HepG2 (cell line): ENCODE data around the gene BST1. TPM values are rescaled to one million over a fixed set of nuclear protein-coding genes. Genes with fewer than 3 reads are reported as not detected.
A peak's percentile ranks its signal among the peaks of the same experiment; 100 is the strongest.

Source experiments
- ATAC-seq: fragments of 200-7000 bp; cut with Tn5 transposase; 3 replicates; pipeline ENCODE4 v1.9.1; 2020; ENCODE audit warnings: mild to moderate bottlenecking, moderate library complexity
- BruUV-seq: library from RNA; stranded (reverse); fragments of 400-500 nt; replicated peaks from 2 replicates; lab custom pipeline; 2021; lab: Mats Ljungman, UMichigan
- CTCF ChIA-PET: fragments of 300-600 bp; formaldehyde crosslinking; extraction: SDS; loops from one replicate; lab custom pipeline; 2021; ENCODE audit warnings: low total read pairs, inconsistent platforms, low intra/inter-chr PET ratio; lab: Yijun Ruan, JAX
- POLR2A ChIA-PET: fragments of 350-600 bp; sonication (Branson Sonifier 250); formaldehyde crosslinking; loops from one replicate; lab custom pipeline; 2020; ENCODE audit warnings: antibody characterized with exemption, inconsistent platforms; lab: Yijun Ruan, JAX
- DNase-seq: peaks from one replicate; pipeline ENCODE4 v3.0.0-alpha.2; 2015; ENCODE audit warnings: low spot score
- FAIRE-seq: peaks from 3 replicates; lab custom pipeline; 2011; peaks lifted over from hg19 to GRCh38; lab: Jason Lieb, UNC
- H2AFZ ChIP-seq: one replicate; pipeline ENCODE4 v1.6.1; 2011; ENCODE audit warnings: low read length, inconsistent platforms
- H3K27ac ChIP-seq: fragments of 300-600 bp; 3 replicates; pipeline ENCODE4 v1.8.0; 2011; ENCODE audit warnings: mixed run types, mild to moderate bottlenecking, mixed read lengths, low read length, inconsistent platforms; ENCODE audit not compliant: insufficient read depth; ENCODE audit errors: extremely low read length
- H3K27me3 ChIP-seq, 2 experiments: fragments of 200-600 bp in 1 of 2; 2 replicates in 1 of 2; 3 replicates in 1 of 2; pipeline versions ENCODE4 v1.6.0 to v1.8.0; 2011; ENCODE audit warnings: low read length in 2 of 2, mild to moderate bottlenecking in 2 of 2, moderate library complexity in 2 of 2, inconsistent platforms in 1 of 2; ENCODE audit not compliant: insufficient read depth in 2 of 2, control insufficient read depth in 1 of 2
- H3K36me3 ChIP-seq, 2 experiments: fragments of 200-600 bp in 1 of 2; replicated peaks in 1 of 2; 2 replicates in 1 of 2; 3 replicates in 1 of 2; pipeline versions ENCODE4 v1.5.1 to v1.8.0; 2011; ENCODE audit warnings: low read length in 2 of 2, inconsistent platforms in 1 of 2; ENCODE audit not compliant: insufficient read depth in 2 of 2, control insufficient read depth in 1 of 2
- H3K4me1 ChIP-seq: 2 replicates; pipeline ENCODE4 v1.5.1; 2012; ENCODE audit warnings: low read length, inconsistent platforms; ENCODE audit not compliant: insufficient read depth
- H3K4me2 ChIP-seq: 2 replicates; pipeline ENCODE4 v1.6.0; 2011; ENCODE audit warnings: low read depth, low read length, inconsistent platforms
- H3K4me3 ChIP-seq, 3 experiments: fragments of 200-600 bp in 1 of 3; sonication (generic), shearing (Covaris generic) in 1 of 3; replicated peaks in 1 of 3; 2 replicates each; pipeline ENCODE4 v1.5.1; 2011 to 2016; ENCODE audit warnings: low read length in 3 of 3, inconsistent platforms in 2 of 3, low read depth in 2 of 3, mild to moderate bottlenecking in 2 of 3, control low read depth in 1 of 3, mixed read lengths in 1 of 3; ENCODE audit not compliant: insufficient read depth in 1 of 3
- H3K79me2 ChIP-seq: one replicate; pipeline ENCODE4 v1.6.1; 2011; ENCODE audit warnings: low read length, inconsistent platforms; ENCODE audit not compliant: insufficient read depth
- H3K9ac ChIP-seq: 2 replicates; pipeline ENCODE4 v1.6.0; 2011; ENCODE audit warnings: mild to moderate bottlenecking, low read depth, low read length, inconsistent platforms; ENCODE audit not compliant: insufficient read depth
- H3K9me3 ChIP-seq: 2 replicates; pipeline ENCODE4 v1.5.1; 2012; ENCODE audit warnings: mild to moderate bottlenecking, low read length
- H4K20me1 ChIP-seq: 2 replicates; pipeline ENCODE4 v1.6.0; 2011; ENCODE audit warnings: inconsistent platforms, mild to moderate bottlenecking, low read length, moderate library complexity; ENCODE audit not compliant: insufficient read depth
- FOSL2 ChIP-seq: sonication (generic); formaldehyde crosslinking; IDR thresholded peaks from 2 replicates; pipeline ENCODE4 v1.4.0; 2020; ENCODE audit warnings: missing genetic modification reagents
- GLMP ChIP-seq: sonication (generic); formaldehyde crosslinking; IDR thresholded peaks from 2 replicates; pipeline ENCODE4 v1.9.0; 2021; ENCODE audit warnings: missing genetic modification reagents, mild to moderate bottlenecking, borderline replicate concordance
- RFX5 ChIP-seq: IDR thresholded peaks from 2 replicates; pipeline ENCODE4 v1.6.1; 2011; ENCODE audit warnings: low read depth, low read length, improper control_type of control experiment
- RXRA ChIP-seq: sonication (generic); formaldehyde crosslinking; IDR thresholded peaks from 2 replicates; pipeline ENCODE4 v1.5.1; 2020; ENCODE audit warnings: missing genetic modification reagents
- TCF12 ChIP-seq, 2 experiments: fragments of 450-650 bp in 1 of 2; sonication (generic) in 1 of 2; formaldehyde crosslinking in 1 of 2; IDR thresholded peaks; 2 replicates each; pipeline versions ENCODE4 v1.6.1 to v1.8.0; 2017 to 2022; ENCODE audit warnings: antibody characterized with exemption in 1 of 2, mild to moderate bottlenecking in 1 of 2, missing genetic modification reagents in 1 of 2, moderate library complexity in 1 of 2
- TCF7 ChIP-seq: sonication (generic); IDR thresholded peaks from 2 replicates; pipeline ENCODE4 v1.6.1; 2016; ENCODE audit warnings: antibody characterized with exemption, low read depth
- TCF7L2 ChIP-seq: IDR thresholded peaks from 2 replicates; pipeline ENCODE4 v1.6.1; 2011; ENCODE audit warnings: mild to moderate bottlenecking, low read depth, low read length, moderate library complexity
- ZNF3 ChIP-seq: IDR thresholded peaks from 2 replicates; pipeline ENCODE4 v1.7.0; 2017; ENCODE audit warnings: inconsistent platforms
- ZNF383 ChIP-seq: sonication (generic); formaldehyde crosslinking; IDR thresholded peaks from 2 replicates; pipeline ENCODE4 v1.4.0; 2020; ENCODE audit warnings: missing genetic modification reagents, mild to moderate bottlenecking, borderline replicate concordance
- ZNF496 ChIP-seq: sonication (generic); formaldehyde crosslinking; IDR thresholded peaks from 2 replicates; pipeline ENCODE4 v1.8.1; 2023; ENCODE audit warnings: mild to moderate bottlenecking, moderate library complexity, missing genetic modification reagents; ENCODE audit not compliant: insufficient replicate concordance
- ZSCAN25 ChIP-seq: sonication (generic); formaldehyde crosslinking; IDR thresholded peaks from 2 replicates; pipeline ENCODE4 v1.8.0; 2022; ENCODE audit warnings: mild to moderate bottlenecking, missing genetic modification reagents
- WGBS: methylation state at CpG from one replicate; pipeline ENCODE4 v1.1.6; 2017; ENCODE audit warnings: low lambda C conversion rate; 5-methylcytosine and 5-hydroxymethylcytosine counted together
- in situ Hi-C: cut with HindIII; loops from 2 replicates; pipeline ENCODE4 v1.10.0; 2017; ENCODE audit warnings: low pct_unique_long_range_greater_than_20kb; ENCODE audit not compliant: extremely low pct_ligation_motif_present
- intact Hi-C: fragments of 100-400 bp; cut with micrococcal nuclease; formaldehyde crosslinking; loops from one replicate; pipeline ENCODE4 v1.10.0; 2022; ENCODE audit not compliant: unreplicated experiment
- polyA plus RNA-seq, 8 experiments: library from polyadenylated mRNA; depleted of rRNA in 3 of 8; stranded (reverse) in 7 of 8; unstranded in 1 of 8; fragments of >200 nt; fragmentation: Illumina TruSeq in 4 of 8; extraction: Trizol in 4 of 8; gene quantifications; 2 replicates each; pipeline versions ENCODE4 v1.2.1 to v1.2.3, GENCODE V29; 2011 to 2016; ENCODE audit warnings: low read depth in 4 of 8, missing spikeins in 1 of 8, mixed read lengths in 1 of 8; ENCODE audit not compliant: insufficient read depth in 1 of 8
- total RNA-seq, 5 experiments: library from RNA; depleted of rRNA; stranded (reverse); fragments of >200 nt; fragmentation: Illumina TruSeq; extraction: Trizol; gene quantifications; 2 replicates each; pipeline ENCODE4 v1.2.3, GENCODE V29; 2016; ENCODE audit warnings: low read depth in 1 of 5

BST1 gene
- total and polyA plus RNA-seq, 2 of the 13 experiments (the other 11 are each of a cell fraction or from before 2014, with no cell fraction given) = 0.09 to 0.49 TPM

GRCh38 chr4:15658136-15658770 is 44.6 kb upstream of the BST1 start:
- in situ Hi-C loops = loop anchor here (25.0 kb wide), 1 partner anchor 646 kb away; the partner anchor contains the start of gene CPEB2
- Histone ChIP-seq H3K4me1 (peaks cover 22% of the 10 kb centered on the region), H3K27ac (no peak overlapping the region), H3K4me2 (no peak overlapping the region), H3K79me2 (peaks cover 14% of the 10 kb centered on the region), H2AFZ (no peak overlapping the region), H3K9ac (no peak overlapping the region), H3K4me3 (no peak overlapping the region), H3K27me3 (no peaks in the 10 kb centered on the region; a peak in 1 of 5 replicates), H3K9me3 (no peaks in the 10 kb centered on the region), H3K36me3 (no peaks in the 10 kb centered on the region), H4K20me1 (no peaks in the 10 kb centered on the region)
- TF ChIP-seq ZNF3 (CRISPR knock-in tag) (peak; percentile 82), TCF7L2 (no peak), FOSL2 (CRISPR knock-in tag) (no peak), TCF12 (IDR thresholded peaks at IDR 0.05) (no peak), TCF12 (CRISPR knock-in tag; IDR thresholded peaks at IDR 0.05) (no peak)
- no peak for ATAC-seq
- FAIRE-seq = no peak
- intact Hi-C loops = loop anchor here (10.0 kb wide), 1 partner anchor 653 kb away; the partner anchor contains the start of gene CPEB2
- ChIA-PET POLR2A (interaction anchor here (1.1 kb wide), 1 partner anchor 12 kb away, joined by 4 read pairs; no protein-coding TSS in a partner anchor), CTCF (no interaction called here)
- no TSS peak for BruUV-seq
- WGBS = 85% methylated on average over 4 of the region's 4 CpGs
- no peak for DNase-seq

- ChIA-PET CTCF (no interaction called here), POLR2A (no interaction called here)
- 90% methylated on average over 2 of the region's 2 CpGs for WGBS
- H3K27ac ChIP-seq = no peak overlapping the region
- H4K20me1 ChIP-seq = no peaks in the 10 kb centered on the region
- intact Hi-C loops = loop anchor here (10.0 kb wide), 1 partner anchor 654 kb away; the partner anchor contains the start of gene CPEB2
- in situ Hi-C loops = loop anchor here (25.0 kb wide), 1 partner anchor 646 kb away; the partner anchor contains the start of gene CPEB2
- no peak overlapping the region for H3K9ac ChIP-seq
- H3K4me3 ChIP-seq = no peak overlapping the region
- DNase-seq (no peak), ATAC-seq (no peak), FAIRE-seq (no peak)
- no peaks in the 10 kb centered on the region; a peak in 1 of 5 replicates for H3K27me3 ChIP-seq
- peaks cover 16% of the 10 kb centered on the region for H3K4me1 ChIP-seq
- BruUV-seq = no TSS peak
- no peaks in the 10 kb centered on the region for H3K36me3 ChIP-seq
- no peak overlapping the region for H2AFZ ChIP-seq
- H3K79me2 ChIP-seq = peaks cover 8% of the 10 kb centered on the region
- no peaks in the 10 kb centered on the region for H3K9me3 ChIP-seq
- H3K4me2 ChIP-seq = no peak overlapping the region
- TF ChIP-seq ZSCAN25 (CRISPR knock-in tag) (no peak), RFX5 (no peak), RXRA (CRISPR knock-in tag) (no peak), GLMP (CRISPR knock-in tag) (no peak), ZNF383 (CRISPR knock-in tag) (no peak), TCF7 (no peak), ZNF496 (CRISPR knock-in tag) (no peak)
Observed at GRCh38 chr4:15658781-15659180, 44.1 kb upstream of the BST1 start.
